ENCODE measurements around the gene RAB14.

Gene RAB14

GRCh38 chr9:121192518-121192917, 9.2 kb downstream of the RAB14 start:
- intact Hi-C loops (cut with micrococcal nuclease), result no loop called here
- H3K4me3 Mint-ChIP-seq, result no peak overlapping the region
- no peaks in the 10 kb centered on the region for H3K27me3 Mint-ChIP-seq
- peaks cover 45% of the 10 kb centered on the region for H3K4me1 Mint-ChIP-seq (ENCODE audit: low read depth)
- H3K36me3 Mint-ChIP-seq (ENCODE audit: low read depth), result peaks cover 13% of the 10 kb centered on the region
- H3K27ac Mint-ChIP-seq, result no peak overlapping the region
- no peaks in the 10 kb centered on the region for H3K9me3 Mint-ChIP-seq

GRCh38 chr9:121191235-121191634, 10.4 kb downstream of the RAB14 start:
- Mint-ChIP-seq H3K27me3 (no peaks in the 10 kb centered on the region), H3K9me3 (no peaks in the 10 kb centered on the region), H3K4me3 (no peak overlapping the region), H3K4me1 (ENCODE audit: low read depth) (peaks cover 36% of the 10 kb centered on the region), H3K36me3 (ENCODE audit: low read depth) (peaks cover 19% of the 10 kb centered on the region), H3K27ac (no peak overlapping the region)
- intact Hi-C loops (cut with micrococcal nuclease), result no loop called here

- peaks cover 25% of the 10 kb centered on the region for H3K4me1 Mint-ChIP-seq (ENCODE audit: low read depth)
- no peak overlapping the region for H3K4me3 Mint-ChIP-seq
- H3K27ac Mint-ChIP-seq, result no peak overlapping the region
- peaks cover 25% of the 10 kb centered on the region for H3K36me3 Mint-ChIP-seq (ENCODE audit: low read depth)
- no peaks in the 10 kb centered on the region for H3K27me3 Mint-ChIP-seq
- intact Hi-C loops (cut with micrococcal nuclease), result loop anchor here (10.0 kb wide), 2 partner anchors 75 to 205 kb away; no protein-coding TSS in a partner anchor
- no peaks in the 10 kb centered on the region for H3K9me3 Mint-ChIP-seq
These were observed 12.0 kb downstream of the RAB14 start for GRCh38 chr9:121189660-121190059.

- H3K4me3 Mint-ChIP-seq, result no peak overlapping the region
- H3K27me3 Mint-ChIP-seq, result no peaks in the 10 kb centered on the region
- H3K4me1 Mint-ChIP-seq (ENCODE audit: low read depth), result peaks cover 22% of the 10 kb centered on the region
- no peak overlapping the region for H3K27ac Mint-ChIP-seq
- peaks cover 25% of the 10 kb centered on the region for H3K36me3 Mint-ChIP-seq (ENCODE audit: low read depth)
- no peaks in the 10 kb centered on the region for H3K9me3 Mint-ChIP-seq
- intact Hi-C loops (cut with micrococcal nuclease), result loop anchor here (10.0 kb wide), 2 partner anchors 74 to 204 kb away; no protein-coding TSS in a partner anchor
These were observed 12.7 kb downstream of the RAB14 start for GRCh38 chr9:121189006-121189405.

GRCh38 chr9:121187636-121188305, 13.9 kb downstream of the RAB14 start:
- Mint-ChIP-seq H3K36me3 (ENCODE audit: low read depth) (peaks cover 31% of the 10 kb centered on the region), H3K27me3 (no peaks in the 10 kb centered on the region), H3K27ac (no peak overlapping the region), H3K4me3 (no peak overlapping the region), H3K4me1 (ENCODE audit: low read depth) (peaks cover 22% of the 10 kb centered on the region), H3K9me3 (no peaks in the 10 kb centered on the region)
- intact Hi-C loops (cut with micrococcal nuclease), result loop anchor here (10.0 kb wide), 2 partner anchors 73 to 203 kb away; no protein-coding TSS in a partner anchor

GRCh38 chr9:121185774-121186403, 15.8 kb downstream of the RAB14 start:
- no peaks in the 10 kb centered on the region for H3K9me3 Mint-ChIP-seq
- peaks cover 48% of the 10 kb centered on the region for H3K36me3 Mint-ChIP-seq (ENCODE audit: low read depth)
- H3K4me3 Mint-ChIP-seq, result no peak overlapping the region
- intact Hi-C loops (cut with micrococcal nuclease), result loop anchor here (10.0 kb wide), 2 partner anchors 71 to 201 kb away; no protein-coding TSS in a partner anchor
- H3K4me1 Mint-ChIP-seq (ENCODE audit: low read depth), result peaks cover 22% of the 10 kb centered on the region
- H3K27me3 Mint-ChIP-seq, result no peaks in the 10 kb centered on the region
- H3K27ac Mint-ChIP-seq, result no peak overlapping the region

GRCh38 chr9:121185178-121185745, 16.4 kb downstream of the RAB14 start:
- H3K36me3 Mint-ChIP-seq (ENCODE audit: low read depth), result peaks cover 48% of the 10 kb centered on the region
- H3K4me3 Mint-ChIP-seq, result no peak overlapping the region
- no peaks in the 10 kb centered on the region for H3K9me3 Mint-ChIP-seq
- intact Hi-C loops (cut with micrococcal nuclease), result loop anchor here (10.0 kb wide), 2 partner anchors 70 to 200 kb away; no protein-coding TSS in a partner anchor
- H3K27ac Mint-ChIP-seq, result no peak overlapping the region
- H3K27me3 Mint-ChIP-seq, result no peaks in the 10 kb centered on the region
- peaks cover 17% of the 10 kb centered on the region for H3K4me1 Mint-ChIP-seq (ENCODE audit: low read depth)

GRCh38 chr9:121184463-121184862, 17.2 kb downstream of the RAB14 start:
- Mint-ChIP-seq H3K9me3 (no peaks in the 10 kb centered on the region), H3K27me3 (no peaks in the 10 kb centered on the region), H3K27ac (no peak overlapping the region), H3K4me3 (no peak overlapping the region), H3K36me3 (ENCODE audit: low read depth) (peaks cover 49% of the 10 kb centered on the region), H3K4me1 (ENCODE audit: low read depth) (peaks cover 16% of the 10 kb centered on the region)
- intact Hi-C loops (cut with micrococcal nuclease), result loop anchor here (10.0 kb wide), 2 partner anchors 70 to 200 kb away; no protein-coding TSS in a partner anchor

- peaks cover 16% of the 10 kb centered on the region for H3K4me1 Mint-ChIP-seq (ENCODE audit: low read depth)
These were observed 17.8 kb downstream of the RAB14 start for GRCh38 chr9:121183666-121184423.

GRCh38 chr9:121182989-121183388, 18.7 kb downstream of the RAB14 start:
- H3K27ac Mint-ChIP-seq, result peak overlapping the region; percentile 35
- intact Hi-C loops (cut with micrococcal nuclease), result loop anchor here (10.0 kb wide), 2 partner anchors 68 to 198 kb away; no protein-coding TSS in a partner anchor
- peaks cover 16% of the 10 kb centered on the region for H3K4me1 Mint-ChIP-seq (ENCODE audit: low read depth)
- no peaks in the 10 kb centered on the region for H3K9me3 Mint-ChIP-seq
- H3K4me3 Mint-ChIP-seq, result no peak overlapping the region
- H3K27me3 Mint-ChIP-seq, result no peaks in the 10 kb centered on the region
- H3K36me3 Mint-ChIP-seq (ENCODE audit: low read depth), result peaks cover 56% of the 10 kb centered on the region

More at GRCh38 chr9:121183666-121184423, 17.8 kb downstream of the RAB14 start:
- peaks cover 49% of the 10 kb centered on the region for H3K36me3 Mint-ChIP-seq (ENCODE audit: low read depth)
- H3K9me3 Mint-ChIP-seq, result no peaks in the 10 kb centered on the region
- no peak overlapping the region for H3K27ac Mint-ChIP-seq
- H3K4me3 Mint-ChIP-seq, result no peak overlapping the region
- no peaks in the 10 kb centered on the region for H3K27me3 Mint-ChIP-seq
- intact Hi-C loops (cut with micrococcal nuclease), result loop anchor here (10.0 kb wide), 2 partner anchors 69 to 199 kb away; no protein-coding TSS in a partner anchor

GRCh38 chr9:121182101-121182836, 19.4 kb downstream of the RAB14 start:
- peaks cover 16% of the 10 kb centered on the region for H3K4me1 Mint-ChIP-seq (ENCODE audit: low read depth)
- H3K27ac Mint-ChIP-seq, result no peak overlapping the region
- H3K27me3 Mint-ChIP-seq, result no peaks in the 10 kb centered on the region
- H3K4me3 Mint-ChIP-seq, result no peak overlapping the region
- H3K9me3 Mint-ChIP-seq, result no peaks in the 10 kb centered on the region
- H3K36me3 Mint-ChIP-seq (ENCODE audit: low read depth), result peaks cover 56% of the 10 kb centered on the region
- intact Hi-C loops (cut with micrococcal nuclease), result loop anchor here (10.0 kb wide), 2 partner anchors 67 to 197 kb away; no protein-coding TSS in a partner anchor

- intact Hi-C loops (cut with micrococcal nuclease), result loop anchor here (10.0 kb wide), 2 partner anchors 65 to 195 kb away; no protein-coding TSS in a partner anchor
- peaks cover 8% of the 10 kb centered on the region for H3K4me1 Mint-ChIP-seq (ENCODE audit: low read depth)
- no peak overlapping the region for H3K4me3 Mint-ChIP-seq
- no peaks in the 10 kb centered on the region for H3K9me3 Mint-ChIP-seq
- no peak overlapping the region for H3K27ac Mint-ChIP-seq
- peaks cover 62% of the 10 kb centered on the region for H3K36me3 Mint-ChIP-seq (ENCODE audit: low read depth)
- H3K27me3 Mint-ChIP-seq, result no peaks in the 10 kb centered on the region
These were observed 21.6 kb downstream of the RAB14 start for GRCh38 chr9:121179930-121180681.
